Spinal cord (tissue), 10 donors: ENCODE results near the gene SLC39A12. TPM values are rescaled to one million over a fixed set of nuclear protein-coding genes. Genes with fewer than 3 reads are reported as not detected.

Experiments used
- DNase-seq, 6 donors: peaks; one replicate each; pipeline versions ENCODE4 v3.0.0 to v3.0.0-alpha.2; 2013 to 2015; ENCODE audit warnings: low spot score in 6 of 6, low read depth in 4 of 6
- H3K27ac ChIP-seq: one replicate; pipeline ENCODE4 v1.5.1; 2013; ENCODE audit warnings: low read depth, low read length, control low read depth
- H3K27me3 ChIP-seq: one replicate; pipeline ENCODE4 v1.6.1; 2013; ENCODE audit warnings: low read length; ENCODE audit not compliant: control insufficient read depth, insufficient read depth
- H3K36me3 ChIP-seq: one replicate; pipeline ENCODE4 v1.6.1; 2013; ENCODE audit warnings: low read length; ENCODE audit not compliant: control insufficient read depth, insufficient read depth
- H3K4me1 ChIP-seq: one replicate; pipeline ENCODE4 v1.6.1; 2013; ENCODE audit warnings: low read length; ENCODE audit not compliant: control insufficient read depth, insufficient read depth
- H3K4me3 ChIP-seq: one replicate; pipeline ENCODE4 v1.5.1; 2013; ENCODE audit warnings: low read depth, low read length, control low read depth
- H3K9me3 ChIP-seq: one replicate; pipeline ENCODE4 v1.6.1; 2013; ENCODE audit warnings: low read length; ENCODE audit not compliant: control insufficient read depth, insufficient read depth
- WGBS: methylation state at CpG from one replicate; pipeline ENCODE4 v1.1.5; 2013; ENCODE audit warnings: missing lambda C conversion rate; ENCODE audit not compliant: insufficient coverage; 5-methylcytosine and 5-hydroxymethylcytosine counted together
- polyA plus RNA-seq, 2 donors: library from polyadenylated mRNA; unstranded; fragments of 120-200 nt; gene quantifications; one replicate each; pipeline ENCODE4 v1.2.1, GENCODE V29; 2013; ENCODE audit not compliant: insufficient read length in 2 of 2
- total RNA-seq, 2 donors: library from RNA; depleted of rRNA in 1 of 2; stranded (reverse); fragments of 120-200 nt in 1 of 2; fragments of >200 nt in 1 of 2; gene quantifications; one replicate each; pipeline versions ENCODE4 v1.2.3 to v1.2.4, GENCODE V29; 2013 to 2014
- donor health status: healthy.

Gene SLC39A12
- total and polyA plus RNA-seq, 4 donors: 5.7 to 46.9 (median 10.2) TPM

DNA sequence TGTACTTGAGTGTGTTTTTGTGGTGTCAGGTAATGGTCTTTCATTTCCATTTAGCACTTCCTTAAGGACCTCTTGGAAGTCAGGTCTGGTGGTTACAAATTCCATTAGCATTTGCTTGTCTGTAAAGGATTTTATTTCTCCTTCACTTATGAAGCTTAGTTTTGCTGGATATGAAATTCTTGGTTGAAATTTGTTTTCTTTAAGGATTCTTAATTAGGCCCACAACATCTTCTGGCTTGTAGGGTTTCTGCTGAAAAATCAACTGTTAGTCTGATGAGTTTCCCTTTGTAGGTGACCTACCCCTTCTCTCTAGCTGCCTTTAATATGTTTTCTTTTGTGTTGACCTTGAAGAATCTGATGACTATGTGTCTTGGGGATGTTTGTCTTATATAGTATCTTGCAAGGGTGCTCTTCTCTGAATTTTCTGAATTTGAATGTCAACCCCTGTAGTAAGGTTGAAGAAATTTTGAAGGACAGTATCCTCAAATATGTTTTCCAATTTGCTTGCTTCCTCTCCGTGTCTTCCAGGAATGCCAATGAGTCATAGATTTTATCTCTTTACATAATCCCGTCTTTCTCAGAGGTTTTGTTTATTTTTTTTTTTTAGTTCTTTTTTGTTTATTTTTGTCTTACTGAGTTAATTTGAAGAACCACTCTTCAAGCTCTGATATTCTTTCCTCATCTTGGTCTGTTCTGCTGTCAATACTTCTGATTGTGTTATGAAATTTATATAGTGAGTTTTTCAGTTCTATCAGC lies 70.2 kb downstream of the SLC39A12 start:
- no peaks in the 10 kb centered on the region for H3K4me1 ChIP-seq
- H3K27me3 ChIP-seq: no peaks in the 10 kb centered on the region
- H3K9me3 ChIP-seq: peaks cover 2% of the 10 kb centered on the region
- no peak for DNase-seq
- no peaks in the 10 kb centered on the region for H3K36me3 ChIP-seq
- H3K4me3 ChIP-seq: no peak overlapping the region
- no peak overlapping the region for H3K27ac ChIP-seq
- WGBS: no CpG with 5 or more reads among the region's 2 CpGs

GRCh38 chr10:18043148-18044006 lies 91.7 kb downstream of the SLC39A12 start:
- H3K36me3 ChIP-seq: no peaks in the 10 kb centered on the region
- no peak overlapping the region for H3K27ac ChIP-seq
- no peaks in the 10 kb centered on the region for H3K27me3 ChIP-seq
- H3K9me3 ChIP-seq: no peaks in the 10 kb centered on the region
- H3K4me3 ChIP-seq: no peak overlapping the region
- DNase-seq: no peak
- H3K4me1 ChIP-seq: no peaks in the 10 kb centered on the region
- WGBS: no CpG with 5 or more reads among the region's 4 CpGs

GRCh38 chr10:18044976-18045720 lies 93.4 kb downstream of the SLC39A12 start:
- Histone ChIP-seq H3K4me3 (no peak overlapping the region), H3K27me3 (no peaks in the 10 kb centered on the region), H3K9me3 (no peaks in the 10 kb centered on the region), H3K27ac (no peak overlapping the region), H3K4me1 (no peaks in the 10 kb centered on the region), H3K36me3 (no peaks in the 10 kb centered on the region)
- 85% methylated on average over 4 of the region's 8 CpGs for WGBS
- DNase-seq: no peak

DNA sequence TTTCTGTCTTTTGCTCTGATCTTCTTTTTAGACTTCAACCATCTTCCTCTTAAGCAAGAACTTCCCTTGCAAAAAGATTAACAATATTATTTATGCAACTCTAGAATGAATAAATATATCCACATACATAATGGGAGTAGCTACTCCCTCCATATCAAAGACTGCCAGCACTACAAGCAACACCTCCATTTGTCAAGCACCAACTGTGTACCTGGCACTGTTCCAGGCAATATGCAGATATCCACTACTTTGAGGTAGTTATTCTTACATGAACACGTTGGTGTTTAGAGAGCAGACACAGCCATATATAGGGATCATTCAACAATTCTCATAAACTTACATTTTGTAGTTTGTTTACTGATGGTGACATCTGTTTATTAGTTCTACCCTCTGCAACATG lies 104.9 kb downstream of the SLC39A12 start:
- H3K27ac ChIP-seq: no peak overlapping the region
- H3K4me1 ChIP-seq: no peaks in the 10 kb centered on the region
- H3K27me3 ChIP-seq: no peaks in the 10 kb centered on the region
- H3K36me3 ChIP-seq: no peaks in the 10 kb centered on the region
- no peak overlapping the region for H3K4me3 ChIP-seq
- H3K9me3 ChIP-seq: peaks cover 3% of the 10 kb centered on the region
- DNase-seq: peak in 1 of 6 donors; percentile 71
- no CpG with 5 or more reads among the region's 1 CpG for WGBS

- Histone ChIP-seq H3K4me1 (no peaks in the 10 kb centered on the region), H3K9me3 (peaks cover 2% of the 10 kb centered on the region), H3K4me3 (no peak overlapping the region), H3K36me3 (no peaks in the 10 kb centered on the region), H3K27me3 (no peaks in the 10 kb centered on the region), H3K27ac (no peak overlapping the region)
- DNase-seq: peak in 2 of 6 donors; percentile 9 to 85
- 70% methylated on average over 13 of the region's 19 CpGs for WGBS
Measured at GRCh38 chr10:18059826-18060559, 108.3 kb downstream of the SLC39A12 start.

GRCh38 chr10:18066947-18067346 lies 115.2 kb downstream of the SLC39A12 start:
- no peaks in the 10 kb centered on the region for H3K36me3 ChIP-seq
- no peak overlapping the region for H3K4me3 ChIP-seq
- no peaks in the 10 kb centered on the region for H3K4me1 ChIP-seq
- no peak for DNase-seq
- no peaks in the 10 kb centered on the region for H3K9me3 ChIP-seq
- H3K27me3 ChIP-seq: no peaks in the 10 kb centered on the region
- H3K27ac ChIP-seq: no peak overlapping the region
- WGBS: 100% methylated on average over 1 of the region's 4 CpGs

GRCh38 chr10:18068401-18068800 lies 116.7 kb downstream of the SLC39A12 start:
- no peak overlapping the region for H3K27ac ChIP-seq
- H3K36me3 ChIP-seq: no peaks in the 10 kb centered on the region
- H3K4me3 ChIP-seq: no peak overlapping the region
- no peaks in the 10 kb centered on the region for H3K27me3 ChIP-seq
- no peaks in the 10 kb centered on the region for H3K9me3 ChIP-seq
- no peaks in the 10 kb centered on the region for H3K4me1 ChIP-seq
- DNase-seq: no peak
- no CpG with 5 or more reads among the region's 4 CpGs for WGBS

DNA sequence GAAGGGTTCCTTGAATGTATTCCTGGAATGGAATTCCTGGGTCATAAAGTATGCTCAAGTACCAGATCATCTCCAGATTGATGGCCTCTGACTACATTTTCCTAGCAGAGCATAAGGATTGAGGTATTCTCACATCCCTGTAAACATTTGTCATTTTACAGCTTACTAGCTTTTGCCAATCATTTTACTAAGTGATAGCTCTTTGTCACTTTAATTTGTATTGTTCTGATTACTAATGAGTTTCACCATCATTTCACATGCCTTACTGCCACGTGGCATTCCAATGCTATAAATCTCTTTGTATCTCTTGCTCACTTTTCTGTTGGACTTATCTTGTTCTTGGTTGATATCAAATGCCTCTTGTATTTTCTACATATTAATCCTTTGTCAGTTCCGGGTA lies 119.9 kb downstream of the SLC39A12 start:
- Histone ChIP-seq H3K9me3 (no peaks in the 10 kb centered on the region), H3K4me3 (no peak overlapping the region)
- WGBS: no CpG with 5 or more reads among the region's 2 CpGs

GRCh38 chr10:18073314-18073713 lies 121.6 kb downstream of the SLC39A12 start:
- Histone ChIP-seq H3K27ac (no peak overlapping the region), H3K27me3 (no peaks in the 10 kb centered on the region), H3K9me3 (no peaks in the 10 kb centered on the region), H3K4me3 (no peak overlapping the region), H3K4me1 (no peaks in the 10 kb centered on the region), H3K36me3 (no peaks in the 10 kb centered on the region)
- 88% methylated on average over 3 of the region's 3 CpGs for WGBS
- DNase-seq: no peak

More for the DNA sequence above, 119.9 kb downstream of the SLC39A12 start:
- peak in 1 of 6 donors; percentile 4 for DNase-seq
- Histone ChIP-seq H3K27ac (no peak overlapping the region), H3K27me3 (no peaks in the 10 kb centered on the region), H3K36me3 (no peaks in the 10 kb centered on the region), H3K4me1 (no peaks in the 10 kb centered on the region)
